ENCODE data around the gene AKAP9.

Gene AKAP9

DNA sequence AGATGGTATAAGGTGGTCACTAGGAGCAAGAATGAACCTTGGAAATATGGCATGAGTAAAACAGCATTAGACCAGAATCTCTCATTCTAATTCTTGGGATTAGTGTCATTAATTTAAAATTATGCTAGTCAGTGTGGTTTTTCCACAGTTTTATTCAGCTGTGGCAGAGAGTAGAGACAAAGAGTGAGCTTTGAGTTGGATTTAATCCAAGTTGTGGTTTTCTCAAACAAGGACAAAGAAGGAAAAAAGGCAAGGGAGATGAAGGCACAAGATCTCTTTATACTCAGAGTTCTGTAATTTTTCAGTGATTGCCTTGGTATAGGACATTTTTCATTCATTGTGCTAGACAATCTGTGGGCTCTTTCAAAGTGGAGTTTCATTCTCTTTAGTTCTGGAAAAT, 28.2 kb upstream of the AKAP9 start:
- Histone ChIP-seq H3K9me3 (ENCODE audit: control insufficient read depth, low read length) (no peaks in the 10 kb centered on the region), H3K4me1 (ENCODE audit: control insufficient read depth, insufficient read depth, low read length) (no peaks in the 10 kb centered on the region), H3K4me3 (ENCODE audit: insufficient read depth, low read depth, low read length) (no peak overlapping the region), H3K27me3 (ENCODE audit: control insufficient read depth, insufficient read depth, low read length, poor library complexity, severe bottlenecking) (no peaks in the 10 kb centered on the region), H3K36me3 (ENCODE audit: control insufficient read depth, insufficient read depth, low read length) (no peaks in the 10 kb centered on the region), H3K27ac (ENCODE audit: insufficient read depth, low read depth, low read length, poor library complexity, severe bottlenecking) (no peak overlapping the region)

DNA sequence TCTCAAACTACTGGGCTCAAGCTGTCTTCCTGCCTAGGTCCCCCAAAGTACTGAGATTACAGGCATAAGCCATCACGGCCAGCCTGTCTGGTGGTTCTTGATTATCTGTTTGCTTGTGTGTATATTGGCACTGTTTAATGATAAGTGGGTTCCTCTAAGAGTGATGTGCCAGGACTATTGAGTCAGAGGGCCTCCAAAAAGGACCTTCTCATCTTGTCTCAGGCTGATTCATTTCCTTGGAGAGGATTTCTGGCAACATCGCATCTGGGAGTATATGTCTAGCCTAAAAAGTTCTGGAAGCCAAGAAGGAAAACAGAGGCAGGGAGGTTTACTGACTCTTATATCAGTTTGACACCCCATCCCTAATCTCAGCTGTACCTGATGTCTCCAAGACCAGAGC, 27.1 kb upstream of the AKAP9 start:
- Histone ChIP-seq H3K27me3 (ENCODE audit: control insufficient read depth, insufficient read depth, low read length, poor library complexity, severe bottlenecking) (no peaks in the 10 kb centered on the region), H3K36me3 (ENCODE audit: control insufficient read depth, insufficient read depth, low read length) (no peaks in the 10 kb centered on the region), H3K27ac (ENCODE audit: insufficient read depth, low read depth, low read length, poor library complexity, severe bottlenecking) (no peak overlapping the region), H3K4me3 (ENCODE audit: insufficient read depth, low read depth, low read length) (no peak overlapping the region), H3K4me1 (ENCODE audit: control insufficient read depth, insufficient read depth, low read length) (no peaks in the 10 kb centered on the region), H3K9me3 (ENCODE audit: control insufficient read depth, low read length) (no peaks in the 10 kb centered on the region)
- 92 to 94% methylated on average over 2 of the region's 2 CpGs for WGBS, 2 experiments

DNA sequence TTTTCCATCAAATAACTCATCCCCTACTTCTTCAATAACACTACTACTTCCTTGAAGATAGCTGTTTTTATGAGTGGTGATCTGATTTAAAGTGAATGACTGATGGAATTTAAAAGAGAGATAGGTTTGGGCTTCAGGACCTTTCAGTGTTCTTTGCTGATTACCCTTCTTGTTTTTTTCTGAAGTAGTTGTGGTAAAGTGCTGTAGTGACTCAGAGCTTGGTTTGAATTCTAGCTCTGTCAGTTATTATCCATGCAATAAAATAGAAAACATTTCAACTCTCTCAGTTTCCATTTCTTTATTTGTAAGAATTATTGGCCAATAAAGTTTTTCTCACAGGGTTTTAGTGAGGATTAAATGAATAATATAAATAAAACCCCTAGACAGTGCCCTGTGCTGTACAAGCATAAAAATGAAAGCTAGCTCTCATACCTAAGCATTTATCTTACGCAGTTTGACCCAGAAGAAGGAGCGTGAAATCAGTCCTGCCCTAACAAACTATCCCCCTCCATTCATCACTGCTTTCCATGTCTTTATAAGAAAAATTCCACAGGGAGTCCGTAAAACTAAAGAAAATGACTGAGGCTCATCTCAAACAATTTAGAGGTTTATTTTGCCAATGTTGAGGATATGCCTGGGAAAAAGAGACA, 25.1 kb upstream of the AKAP9 start:
- no peaks in the 10 kb centered on the region for H3K36me3 ChIP-seq (ENCODE audit: control insufficient read depth, insufficient read depth, low read length)
- H3K27me3 ChIP-seq (ENCODE audit: control insufficient read depth, insufficient read depth, low read length, poor library complexity, severe bottlenecking): no peaks in the 10 kb centered on the region
- H3K4me3 ChIP-seq (ENCODE audit: insufficient read depth, low read depth, low read length): no peak overlapping the region
- H3K9me3 ChIP-seq (ENCODE audit: control insufficient read depth, low read length): no peaks in the 10 kb centered on the region
- no peak overlapping the region for H3K27ac ChIP-seq (ENCODE audit: insufficient read depth, low read depth, low read length, poor library complexity, severe bottlenecking)
- H3K4me1 ChIP-seq (ENCODE audit: control insufficient read depth, insufficient read depth, low read length): no peaks in the 10 kb centered on the region
- 93% methylated on average over 3 of the region's 3 CpGs for WGBS, 2 experiments

DNA sequence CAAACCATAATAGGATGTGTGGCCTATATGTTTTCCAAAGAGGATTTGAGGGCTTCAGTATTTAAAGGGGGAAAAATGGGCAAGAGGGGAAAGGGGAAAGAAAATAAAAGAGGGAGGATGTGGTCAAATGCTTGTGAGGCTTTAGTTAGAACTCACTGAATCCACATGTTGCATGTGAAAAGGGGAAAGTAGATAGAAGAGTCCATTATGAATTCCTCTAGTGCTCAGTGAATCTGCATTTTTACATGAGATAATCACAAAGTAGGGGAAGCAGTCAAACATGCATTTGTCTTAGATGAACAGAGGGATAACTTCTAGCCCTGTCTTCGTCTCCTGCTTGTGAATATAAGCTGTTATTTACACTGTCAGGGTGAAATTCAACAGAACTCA, 24.6 kb upstream of the AKAP9 start:
- Histone ChIP-seq H3K4me3 (ENCODE audit: insufficient read depth, low read depth, low read length) (no peak overlapping the region), H3K27ac (ENCODE audit: insufficient read depth, low read depth, low read length, poor library complexity, severe bottlenecking) (no peak overlapping the region), H3K9me3 (ENCODE audit: control insufficient read depth, low read length) (no peaks in the 10 kb centered on the region), H3K27me3 (ENCODE audit: control insufficient read depth, insufficient read depth, low read length, poor library complexity, severe bottlenecking) (no peaks in the 10 kb centered on the region), H3K36me3 (ENCODE audit: control insufficient read depth, insufficient read depth, low read length) (no peaks in the 10 kb centered on the region), H3K4me1 (ENCODE audit: control insufficient read depth, insufficient read depth, low read length) (no peaks in the 10 kb centered on the region)
- whole genome bisulfite sequencing, 2 experiments: 86 to 92% methylated on average over 1 of the region's 1 CpG

DNA sequence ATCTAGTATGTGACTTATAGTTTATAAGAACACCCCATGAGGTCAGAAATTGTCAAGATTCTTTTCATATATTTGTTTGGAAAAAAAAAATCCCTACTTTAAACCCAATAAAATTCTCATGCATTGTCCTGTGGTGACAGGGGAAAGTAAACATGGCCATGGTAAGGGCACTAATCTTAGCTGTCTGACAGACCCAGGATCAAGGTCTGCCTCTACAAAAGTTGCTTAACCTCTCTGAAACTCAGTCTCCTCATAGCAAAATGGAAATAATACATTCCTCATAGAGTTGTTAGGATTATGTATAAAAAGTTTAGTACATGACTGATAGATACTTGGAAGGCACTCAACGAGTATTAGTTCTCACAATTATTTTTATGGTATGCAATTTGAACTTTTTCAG, 22.3 kb upstream of the AKAP9 start:
- WGBS, 2 experiments: 89% methylated on average over 1 of the region's 1 CpG; no CpG with 5 or more reads in 1 of the 2 experiments
- no peaks in the 10 kb centered on the region for H3K9me3 ChIP-seq (ENCODE audit: control insufficient read depth, low read length)

DNA sequence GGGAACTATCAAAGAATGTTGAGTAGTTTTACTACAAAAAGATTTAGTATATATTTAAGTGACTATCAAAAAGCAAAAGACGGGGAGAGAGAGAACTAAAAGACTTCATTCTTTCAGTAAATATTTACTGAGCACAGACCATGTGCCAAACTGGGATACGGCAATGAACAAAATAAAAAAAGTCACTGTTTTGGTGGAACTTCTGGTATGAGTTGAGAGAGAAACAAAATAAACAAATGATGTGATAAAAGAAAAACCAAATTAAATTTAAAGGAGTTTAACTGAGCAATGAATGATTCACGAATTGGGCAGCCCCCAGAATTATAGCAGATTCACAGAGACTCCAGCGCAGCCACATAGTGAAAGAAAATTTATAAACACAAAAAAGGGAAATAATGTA, 17.8 kb upstream of the AKAP9 start:
- H3K9me3 ChIP-seq (ENCODE audit: control insufficient read depth, low read length): no peaks in the 10 kb centered on the region
- no peak overlapping the region for H3K4me3 ChIP-seq (ENCODE audit: insufficient read depth, low read depth, low read length)
- no peaks in the 10 kb centered on the region for H3K4me1 ChIP-seq (ENCODE audit: control insufficient read depth, insufficient read depth, low read length)
- H3K36me3 ChIP-seq (ENCODE audit: control insufficient read depth, insufficient read depth, low read length): no peaks in the 10 kb centered on the region
- H3K27ac ChIP-seq (ENCODE audit: insufficient read depth, low read depth, low read length, poor library complexity, severe bottlenecking): no peak overlapping the region
- H3K27me3 ChIP-seq (ENCODE audit: control insufficient read depth, insufficient read depth, low read length, poor library complexity, severe bottlenecking): no peaks in the 10 kb centered on the region
- 93 to 98% methylated on average over 2 to 4 of the region's 4 CpGs for WGBS, 2 experiments

More for the DNA sequence above, 22.3 kb upstream of the AKAP9 start:
- H3K27me3 ChIP-seq (ENCODE audit: control insufficient read depth, insufficient read depth, low read length, poor library complexity, severe bottlenecking): no peaks in the 10 kb centered on the region
- no peaks in the 10 kb centered on the region for H3K36me3 ChIP-seq (ENCODE audit: control insufficient read depth, insufficient read depth, low read length)
- H3K27ac ChIP-seq (ENCODE audit: insufficient read depth, low read depth, low read length, poor library complexity, severe bottlenecking): no peak overlapping the region
- no peak overlapping the region for H3K4me3 ChIP-seq (ENCODE audit: insufficient read depth, low read depth, low read length)
- no peaks in the 10 kb centered on the region for H3K4me1 ChIP-seq (ENCODE audit: control insufficient read depth, insufficient read depth, low read length)

DNA sequence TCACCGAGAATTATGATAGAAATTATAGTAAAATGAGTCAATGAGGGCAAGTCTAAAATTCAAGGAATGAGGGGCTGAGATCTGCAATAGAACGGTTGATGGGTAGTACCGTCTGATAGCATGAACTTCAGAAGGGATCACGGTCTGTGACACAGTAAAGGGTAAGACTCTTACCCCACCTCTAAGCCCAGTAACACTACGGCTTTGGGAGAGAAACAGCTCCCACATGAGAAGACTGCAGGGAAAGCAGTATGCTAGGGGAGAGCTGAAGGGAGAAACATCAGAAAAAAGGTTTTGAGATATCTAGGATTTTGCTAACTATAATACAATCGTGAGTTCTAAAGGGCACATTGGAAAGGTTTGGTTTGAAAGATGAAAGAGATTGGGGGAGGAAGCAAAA, 12.8 kb upstream of the AKAP9 start:
- H3K27ac ChIP-seq (ENCODE audit: insufficient read depth, low read depth, low read length, poor library complexity, severe bottlenecking): no peak overlapping the region
- no peak overlapping the region for H3K4me3 ChIP-seq (ENCODE audit: insufficient read depth, low read depth, low read length)
- 82 to 86% methylated on average over 6 of the region's 6 CpGs for WGBS, 2 experiments
- H3K36me3 ChIP-seq (ENCODE audit: control insufficient read depth, insufficient read depth, low read length): no peaks in the 10 kb centered on the region
- no peaks in the 10 kb centered on the region for H3K9me3 ChIP-seq (ENCODE audit: control insufficient read depth, low read length)
- no peaks in the 10 kb centered on the region for H3K4me1 ChIP-seq (ENCODE audit: control insufficient read depth, insufficient read depth, low read length)
- H3K27me3 ChIP-seq (ENCODE audit: control insufficient read depth, insufficient read depth, low read length, poor library complexity, severe bottlenecking): no peaks in the 10 kb centered on the region

DNA sequence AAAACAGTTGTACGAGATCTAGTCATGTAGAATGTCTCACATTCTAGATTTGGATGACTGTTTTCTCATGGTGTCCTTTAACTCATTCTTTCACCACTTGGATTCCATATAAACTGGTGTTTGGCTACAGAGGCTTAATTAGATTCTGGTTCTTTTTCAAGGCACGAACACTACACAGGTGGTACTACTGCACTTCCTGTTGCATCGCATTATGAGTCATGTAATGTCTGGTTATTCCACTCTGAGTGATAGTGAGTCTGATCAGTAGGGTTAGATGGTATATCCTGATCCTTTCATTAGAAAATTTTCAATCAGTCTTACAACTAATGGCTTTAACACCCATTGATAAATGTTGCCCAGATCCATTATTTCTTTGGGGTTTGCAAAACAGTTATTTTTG, 11.2 kb upstream of the AKAP9 start:
- 93% methylated on average over 3 of the region's 3 CpGs for WGBS, 2 experiments
- H3K4me3 ChIP-seq (ENCODE audit: insufficient read depth, low read depth, low read length): no peak overlapping the region
- no peak overlapping the region for H3K27ac ChIP-seq (ENCODE audit: insufficient read depth, low read depth, low read length, poor library complexity, severe bottlenecking)
- H3K9me3 ChIP-seq (ENCODE audit: control insufficient read depth, low read length): no peaks in the 10 kb centered on the region
- no peaks in the 10 kb centered on the region for H3K36me3 ChIP-seq (ENCODE audit: control insufficient read depth, insufficient read depth, low read length)
- no peaks in the 10 kb centered on the region for H3K4me1 ChIP-seq (ENCODE audit: control insufficient read depth, insufficient read depth, low read length)
- H3K27me3 ChIP-seq (ENCODE audit: control insufficient read depth, insufficient read depth, low read length, poor library complexity, severe bottlenecking): no peaks in the 10 kb centered on the region

DNA sequence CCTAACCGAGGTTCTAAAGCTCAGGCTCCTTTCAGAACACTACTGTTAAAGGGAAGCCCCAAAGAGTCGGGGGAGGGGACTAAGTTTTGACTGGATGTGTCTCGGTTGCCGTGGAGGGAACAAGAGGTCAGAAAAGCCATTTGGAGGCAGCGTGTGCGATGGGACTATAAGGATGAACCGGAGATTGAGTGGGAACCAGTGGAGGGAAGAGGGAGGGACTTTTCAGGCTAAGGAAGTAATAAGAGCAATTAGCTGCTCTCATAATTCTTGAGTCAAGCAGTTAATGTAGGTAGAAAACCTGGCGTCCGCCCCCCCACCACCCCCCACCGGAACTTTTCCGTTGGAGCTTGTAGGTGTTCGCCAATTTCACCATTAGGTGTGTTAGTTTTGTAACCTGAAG, 491 bp upstream of the AKAP9 start:
- 0% methylated on average over 7 to 12 of the region's 12 CpGs for WGBS, 2 experiments

DNA sequence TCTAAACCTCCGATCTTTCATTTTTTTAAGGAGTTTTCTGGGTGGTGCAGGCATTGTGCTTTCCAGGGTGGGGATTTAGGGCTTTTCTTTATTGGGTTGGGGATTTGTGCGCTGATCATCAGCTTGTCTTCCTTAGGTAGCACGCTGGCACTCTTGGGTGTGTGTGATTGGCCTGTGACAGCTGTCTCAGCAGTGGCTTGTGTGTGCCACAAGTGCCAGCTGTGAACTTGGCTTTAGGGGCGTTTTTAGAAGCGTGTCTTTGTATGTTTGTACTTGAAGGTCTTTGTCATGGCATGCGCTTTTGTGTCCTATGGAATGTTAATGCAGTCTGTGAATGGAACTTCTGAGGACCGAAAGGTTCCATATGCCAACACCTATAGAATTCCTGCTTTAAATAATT, 788 bp downstream of the AKAP9 start:
- H3K27ac ChIP-seq (ENCODE audit: insufficient read depth, low read depth, low read length, poor library complexity, severe bottlenecking): peak overlapping the region; percentile 94
- peak overlapping the region; percentile 85 for H3K4me3 ChIP-seq (ENCODE audit: insufficient read depth, low read depth, low read length)
- H3K36me3 ChIP-seq (ENCODE audit: control insufficient read depth, insufficient read depth, low read length): no peaks in the 10 kb centered on the region
- 7 to 12% methylated on average over 6 of the region's 7 CpGs for WGBS, 2 experiments
- no peaks in the 10 kb centered on the region for H3K9me3 ChIP-seq (ENCODE audit: control insufficient read depth, low read length)
- peaks cover 4% of the 10 kb centered on the region for H3K4me1 ChIP-seq (ENCODE audit: control insufficient read depth, insufficient read depth, low read length)
- H3K27me3 ChIP-seq (ENCODE audit: control insufficient read depth, insufficient read depth, low read length, poor library complexity, severe bottlenecking): no peaks in the 10 kb centered on the region

More for the DNA sequence above, 491 bp upstream of the AKAP9 start:
- Histone ChIP-seq H3K36me3 (ENCODE audit: control insufficient read depth, insufficient read depth, low read length) (no peaks in the 10 kb centered on the region), H3K27me3 (ENCODE audit: control insufficient read depth, insufficient read depth, low read length, poor library complexity, severe bottlenecking) (no peaks in the 10 kb centered on the region), H3K9me3 (ENCODE audit: control insufficient read depth, low read length) (no peaks in the 10 kb centered on the region), H3K4me3 (ENCODE audit: insufficient read depth, low read depth, low read length) (peak overlapping the region; percentile 85), H3K27ac (ENCODE audit: insufficient read depth, low read depth, low read length, poor library complexity, severe bottlenecking) (peak overlapping the region; percentile 94), H3K4me1 (ENCODE audit: control insufficient read depth, insufficient read depth, low read length) (peaks cover 4% of the 10 kb centered on the region)

DNA sequence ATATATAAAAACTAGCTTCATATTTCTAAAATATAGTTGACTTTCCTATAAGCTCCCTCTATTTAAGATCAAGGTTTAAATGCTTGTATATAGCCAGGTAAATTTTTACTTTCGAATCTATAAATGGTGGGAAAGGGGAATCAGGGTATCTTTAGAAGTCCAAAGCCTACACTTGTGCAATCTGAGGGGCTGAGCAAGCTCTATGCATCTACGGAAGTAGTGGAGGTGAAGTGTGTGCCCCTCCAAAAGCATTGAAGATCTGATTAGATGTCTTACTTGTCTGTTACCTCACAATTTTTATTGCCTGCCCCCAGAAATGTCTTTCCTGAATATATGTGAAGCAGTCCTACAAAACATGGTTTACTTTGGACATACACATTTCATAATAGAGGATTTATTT, 1.6 kb downstream of the AKAP9 start:
- H3K4me1 ChIP-seq (ENCODE audit: control insufficient read depth, insufficient read depth, low read length): peaks cover 4% of the 10 kb centered on the region
- WGBS, 2 experiments: 85 to 88% methylated on average over 2 of the region's 2 CpGs
- H3K9me3 ChIP-seq (ENCODE audit: control insufficient read depth, low read length): no peaks in the 10 kb centered on the region
- no peaks in the 10 kb centered on the region for H3K27me3 ChIP-seq (ENCODE audit: control insufficient read depth, insufficient read depth, low read length, poor library complexity, severe bottlenecking)
- H3K4me3 ChIP-seq (ENCODE audit: insufficient read depth, low read depth, low read length): no peak overlapping the region
- no peaks in the 10 kb centered on the region for H3K36me3 ChIP-seq (ENCODE audit: control insufficient read depth, insufficient read depth, low read length)
- no peak overlapping the region for H3K27ac ChIP-seq (ENCODE audit: insufficient read depth, low read depth, low read length, poor library complexity, severe bottlenecking)

Data from ectodermal cell (in vitro differentiated cells).